ENCODE data around the gene SECTM1. TPM values are rescaled to one million over a fixed set of nuclear protein-coding genes. Genes with fewer than 3 reads are reported as not detected.

SECTM1 gene
- total and polyA plus RNA-seq, 2 experiments from 2014 or later, result 0.21 to 1.3 TPM

- Mint-ChIP-seq H3K4me1 (no peaks in the 10 kb centered on the region; the same call in 2 of the 3 replicates), H3K4me3 (no peak overlapping the region), H3K27ac (no peak overlapping the region), H3K36me3 (ENCODE audit: low read depth) (no peaks in the 10 kb centered on the region; the same call in 2 of the 3 replicates), H3K27me3 (ENCODE audit: insufficient read depth, low read depth, poor library complexity) (peaks cover 8% of the 10 kb centered on the region), H3K9me3 (no peaks in the 10 kb centered on the region; the same call in 2 of the 3 replicates)
- H3F3A ChIP-seq (replicated peaks; ENCODE audit: low read depth), result no peaks in the 10 kb centered on the region; the same call in none of the 2 replicates
- no peak overlapping the region for H3K27ac ChIP-seq (ENCODE audit: low read depth)
- no peaks in the 10 kb centered on the region for H4K20me1 ChIP-seq (replicated peaks; ENCODE audit: insufficient read depth)
- H2AFZ ChIP-seq, result no peak overlapping the region
- H3K27me3 ChIP-seq (ENCODE audit: insufficient read depth), result no peaks in the 10 kb centered on the region
- DNase-seq (ENCODE audit: low spot score) (no peak), ATAC-seq (no peak)
- no peaks in the 10 kb centered on the region for H3K36me3 ChIP-seq (ENCODE audit: insufficient read depth)
- no peaks in the 10 kb centered on the region for H3K4me1 ChIP-seq (ENCODE audit: insufficient read depth)
- TF ChIP-seq POLR2AphosphoS5 (IDR thresholded peaks at IDR 0.05; ENCODE audit: low read depth), result no peak
- no peak for TF ChIP-seq EZH2phosphoT487 (IDR thresholded peaks at IDR 0.05; ENCODE audit: unreplicated experiment)
- no peak for TF ChIP-seq REST (IDR thresholded peaks at IDR 0.05; ENCODE audit: unreplicated experiment)
- no peak for TF ChIP-seq ZNF331 (CRISPR knock-in tag; IDR thresholded peaks at IDR 0.05; ENCODE audit: low read depth)
- no peaks in the 10 kb centered on the region for H3K9me2 ChIP-seq (ENCODE audit: insufficient read depth)
- no peak overlapping the region for H3K4me2 ChIP-seq
- no peak overlapping the region for H3K4me3 ChIP-seq
- no peaks in the 10 kb centered on the region for H3K79me2 ChIP-seq (replicated peaks; ENCODE audit: insufficient read depth)
Measured at GRCh38 chr17:82302991-82303943, 30.3 kb downstream of the SECTM1 start.

DNA sequence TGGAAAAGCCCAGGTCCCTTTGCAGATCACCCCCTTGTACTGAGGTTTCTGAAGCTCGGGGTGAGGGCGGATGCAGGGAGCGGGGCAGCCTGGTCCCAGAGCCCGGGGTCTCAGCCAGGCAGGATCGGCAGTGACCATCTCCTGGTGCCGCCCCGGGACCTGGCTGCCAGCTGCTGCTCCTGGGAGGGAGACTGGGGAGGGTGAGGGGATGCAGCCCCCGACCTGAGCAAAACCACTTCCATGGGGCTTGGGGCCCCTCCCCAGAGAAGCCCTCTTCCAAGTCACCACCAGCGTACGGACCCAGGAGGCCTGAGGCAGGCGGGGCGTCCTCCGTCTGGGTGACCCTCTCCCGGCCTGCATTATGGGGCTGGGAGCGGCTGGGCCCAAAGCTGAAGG lies 31.0 kb downstream of the SECTM1 start:
- H3K9me2 ChIP-seq (ENCODE audit: insufficient read depth), result no peaks in the 10 kb centered on the region
- no peaks in the 10 kb centered on the region for H3K79me2 ChIP-seq (replicated peaks; ENCODE audit: insufficient read depth)
- H3K27ac ChIP-seq (ENCODE audit: low read depth), result no peak overlapping the region
- no peak overlapping the region for H3K27ac Mint-ChIP-seq
- H3K4me1 ChIP-seq (ENCODE audit: insufficient read depth), result no peaks in the 10 kb centered on the region
- no peaks in the 10 kb centered on the region for H3K36me3 ChIP-seq (ENCODE audit: insufficient read depth)
- H3K36me3 Mint-ChIP-seq (ENCODE audit: low read depth), result no peaks in the 10 kb centered on the region; the same call in 2 of the 3 replicates
- DNase-seq (ENCODE audit: low spot score) (no peak), ATAC-seq (no peak)
- no peaks in the 10 kb centered on the region for H3K27me3 ChIP-seq (ENCODE audit: insufficient read depth)
- H3K4me1 Mint-ChIP-seq, result peaks cover 5% of the 10 kb centered on the region; the same call in 2 of the 3 replicates
- H4K20me1 ChIP-seq (replicated peaks; ENCODE audit: insufficient read depth), result no peaks in the 10 kb centered on the region
- no peak overlapping the region for H3K4me2 ChIP-seq
- no peak overlapping the region for H2AFZ ChIP-seq
- H3K27me3 Mint-ChIP-seq (ENCODE audit: insufficient read depth, low read depth, poor library complexity), result peaks cover 13% of the 10 kb centered on the region
- H3F3A ChIP-seq (replicated peaks; ENCODE audit: low read depth), result no peaks in the 10 kb centered on the region; the same call in none of the 2 replicates
- H3K9me3 Mint-ChIP-seq, result no peaks in the 10 kb centered on the region; the same call in 2 of the 3 replicates
- no peak overlapping the region for H3K4me3 ChIP-seq
- H3K4me3 Mint-ChIP-seq, result no peak overlapping the region
- TF ChIP-seq EZH2phosphoT487 (IDR thresholded peaks at IDR 0.05; ENCODE audit: unreplicated experiment) (no peak), CTCF (conservative IDR thresholded peaks at IDR 0.05; ENCODE audit: low read depth in 2 of 2) (no peak), POLR2AphosphoS5 (IDR thresholded peaks at IDR 0.05; ENCODE audit: low read depth) (no peak)
- TF ChIP-seq, protein P1, sequence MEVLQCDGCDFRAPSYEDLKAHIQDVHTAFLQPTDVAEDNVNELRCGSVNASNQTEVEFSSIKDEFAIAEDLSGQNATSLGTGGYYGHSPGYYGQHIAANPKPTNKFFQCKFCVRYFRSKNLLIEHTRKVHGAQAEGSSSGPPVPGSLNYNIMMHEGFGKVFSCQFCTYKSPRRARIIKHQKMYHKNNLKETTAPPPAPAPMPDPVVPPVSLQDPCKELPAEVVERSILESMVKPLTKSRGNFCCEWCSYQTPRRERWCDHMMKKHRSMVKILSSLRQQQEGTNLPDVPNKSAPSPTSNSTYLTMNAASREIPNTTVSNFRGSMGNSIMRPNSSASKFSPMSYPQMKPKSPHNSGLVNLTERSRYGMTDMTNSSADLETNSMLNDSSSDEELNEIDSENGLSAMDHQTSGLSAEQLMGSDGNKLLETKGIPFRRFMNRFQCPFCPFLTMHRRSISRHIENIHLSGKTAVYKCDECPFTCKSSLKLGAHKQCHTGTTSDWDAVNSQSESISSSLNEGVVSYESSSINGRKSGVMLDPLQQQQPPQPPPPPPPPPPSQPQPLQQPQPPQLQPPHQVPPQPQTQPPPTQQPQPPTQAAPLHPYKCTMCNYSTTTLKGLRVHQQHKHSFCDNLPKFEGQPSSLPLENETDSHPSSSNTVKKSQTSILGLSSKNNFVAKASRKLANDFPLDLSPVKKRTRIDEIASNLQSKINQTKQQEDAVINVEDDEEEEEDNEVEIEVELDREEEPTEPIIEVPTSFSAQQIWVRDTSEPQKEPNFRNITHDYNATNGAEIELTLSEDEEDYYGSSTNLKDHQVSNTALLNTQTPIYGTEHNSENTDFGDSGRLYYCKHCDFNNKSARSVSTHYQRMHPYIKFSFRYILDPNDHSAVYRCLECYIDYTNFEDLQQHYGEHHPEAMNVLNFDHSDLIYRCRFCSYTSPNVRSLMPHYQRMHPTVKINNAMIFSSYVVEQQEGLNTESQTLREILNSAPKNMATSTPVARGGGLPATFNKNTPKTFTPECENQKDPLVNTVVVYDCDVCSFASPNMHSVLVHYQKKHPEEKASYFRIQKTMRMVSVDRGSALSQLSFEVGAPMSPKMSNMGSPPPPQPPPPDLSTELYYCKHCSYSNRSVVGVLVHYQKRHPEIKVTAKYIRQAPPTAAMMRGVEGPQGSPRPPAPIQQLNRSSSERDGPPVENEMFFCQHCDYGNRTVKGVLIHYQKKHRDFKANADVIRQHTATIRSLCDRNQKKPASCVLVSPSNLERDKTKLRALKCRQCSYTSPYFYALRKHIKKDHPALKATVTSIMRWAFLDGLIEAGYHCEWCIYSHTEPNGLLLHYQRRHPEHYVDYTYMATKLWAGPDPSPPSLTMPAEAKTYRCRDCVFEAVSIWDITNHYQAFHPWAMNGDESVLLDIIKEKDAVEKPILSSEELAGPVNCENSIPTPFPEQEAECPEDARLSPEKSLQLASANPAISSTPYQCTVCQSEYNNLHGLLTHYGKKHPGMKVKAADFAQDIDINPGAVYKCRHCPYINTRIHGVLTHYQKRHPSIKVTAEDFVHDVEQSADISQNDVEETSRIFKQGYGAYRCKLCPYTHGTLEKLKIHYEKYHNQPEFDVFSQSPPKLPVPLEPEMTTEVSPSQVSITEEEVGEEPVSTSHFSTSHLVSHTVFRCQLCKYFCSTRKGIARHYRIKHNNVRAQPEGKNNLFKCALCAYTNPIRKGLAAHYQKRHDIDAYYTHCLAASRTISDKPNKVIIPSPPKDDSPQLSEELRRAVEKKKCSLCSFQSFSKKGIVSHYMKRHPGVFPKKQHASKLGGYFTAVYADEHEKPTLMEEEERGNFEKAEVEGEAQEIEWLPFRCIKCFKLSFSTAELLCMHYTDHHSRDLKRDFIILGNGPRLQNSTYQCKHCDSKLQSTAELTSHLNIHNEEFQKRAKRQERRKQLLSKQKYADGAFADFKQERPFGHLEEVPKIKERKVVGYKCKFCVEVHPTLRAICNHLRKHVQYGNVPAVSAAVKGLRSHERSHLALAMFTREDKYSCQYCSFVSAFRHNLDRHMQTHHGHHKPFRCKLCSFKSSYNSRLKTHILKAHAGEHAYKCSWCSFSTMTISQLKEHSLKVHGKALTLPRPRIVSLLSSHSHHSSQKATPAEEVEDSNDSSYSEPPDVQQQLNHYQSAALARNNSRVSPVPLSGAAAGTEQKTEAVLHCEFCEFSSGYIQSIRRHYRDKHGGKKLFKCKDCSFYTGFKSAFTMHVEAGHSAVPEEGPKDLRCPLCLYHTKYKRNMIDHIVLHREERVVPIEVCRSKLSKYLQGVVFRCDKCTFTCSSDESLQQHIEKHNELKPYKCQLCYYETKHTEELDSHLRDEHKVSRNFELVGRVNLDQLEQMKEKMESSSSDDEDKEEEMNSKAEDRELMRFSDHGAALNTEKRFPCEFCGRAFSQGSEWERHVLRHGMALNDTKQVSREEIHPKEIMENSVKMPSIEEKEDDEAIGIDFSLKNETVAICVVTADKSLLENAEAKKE (CRISPR knock-in tag; IDR thresholded peaks at IDR 0.05), result no peak
